ENCODE measurements around the gene LYSMD1. TPM values are rescaled to one million over a fixed set of nuclear protein-coding genes. Genes with fewer than 3 reads are reported as not detected.

LYSMD1 gene
- total RNA-seq, 1 experiment from 2014 or later: 5.1 TPM

DNA sequence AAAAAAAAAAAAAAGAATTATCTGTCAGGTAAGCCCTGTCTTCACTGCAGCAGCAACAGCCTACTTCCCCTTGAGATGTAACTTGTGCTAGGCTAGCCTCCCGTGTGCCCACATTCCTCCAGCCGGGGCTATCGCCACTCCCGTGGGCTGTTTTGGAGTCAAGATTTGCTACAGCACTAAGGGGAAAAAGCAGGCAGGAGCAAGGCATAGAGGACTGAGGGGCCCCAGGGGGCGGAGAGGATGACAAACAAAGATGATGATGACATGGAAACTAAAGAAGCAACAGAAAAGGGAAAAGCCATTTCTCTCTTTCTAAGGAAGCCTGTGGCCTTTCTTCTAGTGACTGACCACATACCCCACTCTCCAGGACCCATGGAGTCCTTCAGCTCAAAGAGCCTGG is 7.4 kb downstream of the LYSMD1 start:
- DNase-seq (ENCODE audit: low read depth, low spot score) (no peak), ATAC-seq (no peak)
- intact Hi-C loops (cut with micrococcal nuclease; ENCODE audit: unreplicated experiment): no loop called here
- TF ChIP-seq, protein P1, sequence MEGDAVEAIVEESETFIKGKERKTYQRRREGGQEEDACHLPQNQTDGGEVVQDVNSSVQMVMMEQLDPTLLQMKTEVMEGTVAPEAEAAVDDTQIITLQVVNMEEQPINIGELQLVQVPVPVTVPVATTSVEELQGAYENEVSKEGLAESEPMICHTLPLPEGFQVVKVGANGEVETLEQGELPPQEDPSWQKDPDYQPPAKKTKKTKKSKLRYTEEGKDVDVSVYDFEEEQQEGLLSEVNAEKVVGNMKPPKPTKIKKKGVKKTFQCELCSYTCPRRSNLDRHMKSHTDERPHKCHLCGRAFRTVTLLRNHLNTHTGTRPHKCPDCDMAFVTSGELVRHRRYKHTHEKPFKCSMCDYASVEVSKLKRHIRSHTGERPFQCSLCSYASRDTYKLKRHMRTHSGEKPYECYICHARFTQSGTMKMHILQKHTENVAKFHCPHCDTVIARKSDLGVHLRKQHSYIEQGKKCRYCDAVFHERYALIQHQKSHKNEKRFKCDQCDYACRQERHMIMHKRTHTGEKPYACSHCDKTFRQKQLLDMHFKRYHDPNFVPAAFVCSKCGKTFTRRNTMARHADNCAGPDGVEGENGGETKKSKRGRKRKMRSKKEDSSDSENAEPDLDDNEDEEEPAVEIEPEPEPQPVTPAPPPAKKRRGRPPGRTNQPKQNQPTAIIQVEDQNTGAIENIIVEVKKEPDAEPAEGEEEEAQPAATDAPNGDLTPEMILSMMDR (IDR thresholded peaks at IDR 0.05): no peak
- TF ChIP-seq TCF7L2 (IDR thresholded peaks at IDR 0.05; ENCODE audit: low read depth, low read length): no peak
- TF ChIP-seq SIN3A (IDR thresholded peaks at IDR 0.05; ENCODE audit: borderline replicate concordance, insufficient read depth, low read depth, low read length): no peak
- no peak for TF ChIP-seq REST (IDR thresholded peaks at IDR 0.05; ENCODE audit: insufficient read depth in 1 of 2, low read depth in 2 of 2, low read length in 1 of 2)
- no peak for TF ChIP-seq POLR2AphosphoS5 (IDR thresholded peaks at IDR 0.05; ENCODE audit: low read depth, low read length)
- in situ Hi-C loops (cut with HindIII; ENCODE audit: low pct_unique_long_range_greater_than_20kb, low sequenced_read_pairs): no loop called here
- ChIA-PET CTCF (interaction anchor here (3.5 kb wide), 1 partner anchor 58 kb away, joined by 70 read pairs; no protein-coding TSS in a partner anchor), POLR2A (no interaction called here)
- H3K27me3 ChIP-seq (ENCODE audit: control insufficient read depth, insufficient read depth, low read length): no peaks in the 10 kb centered on the region
- H3K27ac ChIP-seq (ENCODE audit: low read length): no peak overlapping the region
- BruUV-seq (replicated peaks): no TSS peak
- no peaks in the 10 kb centered on the region for H3K9me3 ChIP-seq (ENCODE audit: control insufficient read depth, insufficient read depth, low read depth, low read length)
- no peak overlapping the region for H3K4me3 ChIP-seq (ENCODE audit: low read depth in 2 of 2, low read length in 2 of 2)
- no peaks in the 10 kb centered on the region; the same call in 1 of the 2 replicates for H3K36me3 ChIP-seq (ENCODE audit: control insufficient read depth, insufficient read depth, low read length)
- H3K4me1 ChIP-seq (ENCODE audit: control insufficient read depth, insufficient read depth, low read length): no peaks in the 10 kb centered on the region

DNA sequence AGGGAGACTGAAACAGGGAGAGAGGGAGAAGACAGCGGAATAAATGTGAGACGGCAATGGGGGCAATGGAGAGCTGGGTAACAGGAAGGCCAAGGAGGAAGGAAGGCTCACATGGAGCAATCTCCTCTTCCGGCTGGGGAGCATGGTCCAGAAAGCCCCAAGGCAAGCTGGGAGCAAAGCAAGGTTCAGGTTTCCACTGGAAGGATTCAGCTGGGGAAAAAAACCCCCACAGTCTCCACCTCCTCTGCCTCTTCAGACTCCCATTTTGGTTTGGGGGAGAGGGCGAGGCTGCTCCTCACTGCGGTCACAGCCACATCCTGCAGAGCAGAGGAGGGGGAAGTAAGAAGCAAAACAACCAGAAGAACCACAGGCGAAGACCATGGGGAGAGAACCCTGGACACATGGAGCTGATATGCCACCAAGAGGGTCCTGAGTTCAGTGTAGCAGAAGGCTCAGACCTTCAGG is 8.6 kb downstream of the LYSMD1 start:
- no TSS peak for BruUV-seq (replicated peaks)
- ATAC-seq (no peak), DNase-seq (ENCODE audit: low read depth, low spot score) (no peak)
- in situ Hi-C loops (cut with HindIII; ENCODE audit: low pct_unique_long_range_greater_than_20kb, low sequenced_read_pairs): no loop called here
- Histone ChIP-seq H3K9me3 (ENCODE audit: control insufficient read depth, insufficient read depth, low read depth, low read length) (no peaks in the 10 kb centered on the region), H3K4me1 (ENCODE audit: control insufficient read depth, insufficient read depth, low read length) (no peaks in the 10 kb centered on the region), H3K36me3 (ENCODE audit: control insufficient read depth, insufficient read depth, low read length) (no peaks in the 10 kb centered on the region; the same call in 1 of the 2 replicates), H3K4me3 (ENCODE audit: low read depth in 2 of 2, low read length in 2 of 2) (no peak overlapping the region), H3K27ac (ENCODE audit: low read length) (no peak overlapping the region), H3K27me3 (ENCODE audit: control insufficient read depth, insufficient read depth, low read length) (no peaks in the 10 kb centered on the region)
- CTCF ChIA-PET: interaction anchor here (3.5 kb wide), 1 partner anchor 57 kb away, joined by 70 read pairs; no protein-coding TSS in a partner anchor
- intact Hi-C loops (cut with micrococcal nuclease; ENCODE audit: unreplicated experiment): no loop called here
- POLR2A ChIA-PET: no interaction called here
- TF ChIP-seq SIN3A (IDR thresholded peaks at IDR 0.05; ENCODE audit: borderline replicate concordance, insufficient read depth, low read depth, low read length): no peak
- no peak for TF ChIP-seq REST (IDR thresholded peaks at IDR 0.05; ENCODE audit: insufficient read depth in 1 of 2, low read depth in 2 of 2, low read length in 1 of 2)
- no peak for TF ChIP-seq TCF7L2 (IDR thresholded peaks at IDR 0.05; ENCODE audit: low read depth, low read length)
- TF ChIP-seq, protein P1 (IDR thresholded peaks at IDR 0.05): no peak
- no peak for TF ChIP-seq POLR2AphosphoS5 (IDR thresholded peaks at IDR 0.05; ENCODE audit: low read depth, low read length)

Data from Panc1 (cell line).